Measurements from ENCODE around the gene NPHP1.
"Not testable (repeated sequence)": the region's sequence is repeated elsewhere in the genome, so short reads cannot be mapped to it uniquely, and the experiment has no call there.

The NPHP1 gene

DNA sequence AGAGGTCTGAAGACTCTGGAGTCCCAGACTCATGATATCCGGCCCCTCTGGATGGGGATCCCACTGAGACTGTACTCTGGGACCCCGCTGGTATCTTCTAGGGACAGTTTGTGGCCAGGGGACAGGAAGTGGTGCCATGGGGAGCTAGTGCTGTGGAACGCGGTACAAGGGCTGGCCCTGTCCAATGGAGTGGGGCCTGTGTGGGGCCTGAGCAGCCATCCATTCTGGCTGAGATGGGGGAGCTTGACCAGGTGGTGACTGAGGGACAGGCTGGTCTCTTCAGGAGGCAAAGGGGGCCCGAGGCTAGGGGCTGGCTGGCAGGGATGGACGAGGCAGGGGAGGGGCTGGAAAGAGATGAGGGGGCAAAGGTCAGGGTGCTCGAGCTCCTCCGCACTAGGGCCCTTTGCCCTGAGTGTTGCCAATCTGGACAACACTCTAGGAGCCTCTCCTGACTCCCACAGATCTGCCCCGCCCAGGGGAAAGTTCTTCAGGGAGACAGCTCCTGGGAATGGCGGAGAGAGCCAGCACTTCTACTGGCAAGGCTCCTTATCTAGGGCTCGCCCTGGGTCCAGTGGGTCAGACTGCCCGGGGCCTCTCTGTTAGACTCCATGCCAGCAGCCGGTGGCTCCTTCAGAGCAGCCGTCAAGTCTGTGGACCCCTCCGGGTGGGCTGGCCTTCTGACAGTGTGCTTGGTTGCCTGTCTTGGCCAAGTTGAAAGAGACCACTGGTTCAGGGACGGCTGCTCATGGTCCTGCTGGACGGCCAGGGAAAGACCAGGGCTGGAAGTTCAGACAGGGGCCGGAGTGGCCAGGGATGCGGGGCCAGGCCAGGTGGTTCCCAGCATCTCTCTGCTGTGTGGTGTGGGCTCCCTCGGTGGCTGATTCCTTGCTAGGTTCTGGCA is 101.5 kb downstream of the NPHP1 start:
- no peak for DNase-seq

DNA sequence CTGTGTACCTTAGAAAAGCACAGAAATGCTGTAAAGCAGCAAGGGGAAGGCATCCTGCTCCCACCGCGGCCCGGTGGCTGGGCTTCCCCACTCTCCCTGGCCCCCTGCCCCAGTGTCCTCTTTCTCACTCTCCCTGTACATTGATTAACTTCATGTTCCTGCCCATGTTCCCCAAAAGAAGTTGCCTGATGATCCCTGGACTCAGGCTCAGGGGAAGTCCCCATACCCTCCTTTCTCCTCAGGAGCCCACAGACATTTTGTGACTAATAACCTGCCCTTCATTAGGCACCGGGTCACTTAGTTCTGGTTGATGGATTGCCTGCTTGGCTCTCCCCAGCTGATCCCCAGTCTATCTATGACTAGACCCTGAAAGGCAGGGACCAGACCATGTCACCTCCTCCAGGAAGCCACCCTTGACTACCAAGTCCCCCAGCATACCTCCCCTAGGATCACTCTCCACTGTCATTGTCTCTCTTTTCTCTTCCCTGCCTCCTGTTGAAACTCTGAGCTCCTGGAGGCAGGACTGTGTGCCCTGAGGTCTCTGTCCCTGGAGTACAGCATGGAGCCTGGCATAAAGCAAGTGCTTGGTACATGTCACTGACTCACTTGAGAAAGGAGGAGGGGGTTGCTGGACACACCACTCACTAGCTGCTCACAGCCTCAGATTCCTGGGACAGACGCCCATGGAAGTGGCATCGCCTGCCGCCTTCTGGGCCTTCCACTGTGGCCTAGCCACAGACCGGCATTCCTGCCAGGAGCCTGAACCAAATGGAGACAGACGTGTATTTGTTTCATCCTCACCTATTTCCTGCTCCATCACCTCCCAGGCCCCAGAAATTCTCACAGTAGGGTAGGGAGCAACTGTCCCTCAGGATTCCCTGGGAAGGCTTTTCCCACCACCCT is 102.7 kb downstream of the NPHP1 start:
- no peak for DNase-seq

DNA sequence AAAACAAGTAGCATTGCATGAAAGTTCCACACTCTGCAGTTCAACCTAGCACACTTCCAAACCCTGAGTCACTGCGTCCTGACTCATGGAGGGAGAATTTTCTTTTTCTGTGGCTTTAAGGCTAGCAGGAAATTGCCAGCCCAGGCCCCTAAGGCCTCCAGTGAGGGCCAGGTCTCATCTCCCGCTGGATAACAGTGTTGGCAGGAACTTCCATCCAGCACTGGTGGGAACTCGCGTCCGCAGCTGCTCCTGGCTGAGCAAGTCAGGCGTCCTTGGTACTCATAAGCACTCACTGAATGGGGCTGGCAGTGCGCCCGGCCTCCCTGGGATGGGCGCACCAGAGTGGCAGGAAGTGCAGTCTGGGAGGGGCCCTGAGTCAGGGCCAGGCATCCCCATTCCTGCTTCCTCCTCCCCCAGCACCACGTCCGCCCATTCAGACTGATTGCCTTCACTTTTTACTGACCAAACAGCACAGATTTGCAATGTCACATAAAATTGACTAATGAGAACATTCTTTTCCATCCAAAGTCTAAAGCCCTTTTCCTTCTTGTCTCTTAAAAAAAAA is 103.5 kb downstream of the NPHP1 start:
- peak; percentile 52 to 53 for DNase-seq

GRCh38 chr2:110100880-110101279 is 103.9 kb downstream of the NPHP1 start:
- not testable (repeated sequence) for DNase-seq

- no peak for DNase-seq
Measured at GRCh38 chr2:110100480-110100879, 104.3 kb downstream of the NPHP1 start.

DNA sequence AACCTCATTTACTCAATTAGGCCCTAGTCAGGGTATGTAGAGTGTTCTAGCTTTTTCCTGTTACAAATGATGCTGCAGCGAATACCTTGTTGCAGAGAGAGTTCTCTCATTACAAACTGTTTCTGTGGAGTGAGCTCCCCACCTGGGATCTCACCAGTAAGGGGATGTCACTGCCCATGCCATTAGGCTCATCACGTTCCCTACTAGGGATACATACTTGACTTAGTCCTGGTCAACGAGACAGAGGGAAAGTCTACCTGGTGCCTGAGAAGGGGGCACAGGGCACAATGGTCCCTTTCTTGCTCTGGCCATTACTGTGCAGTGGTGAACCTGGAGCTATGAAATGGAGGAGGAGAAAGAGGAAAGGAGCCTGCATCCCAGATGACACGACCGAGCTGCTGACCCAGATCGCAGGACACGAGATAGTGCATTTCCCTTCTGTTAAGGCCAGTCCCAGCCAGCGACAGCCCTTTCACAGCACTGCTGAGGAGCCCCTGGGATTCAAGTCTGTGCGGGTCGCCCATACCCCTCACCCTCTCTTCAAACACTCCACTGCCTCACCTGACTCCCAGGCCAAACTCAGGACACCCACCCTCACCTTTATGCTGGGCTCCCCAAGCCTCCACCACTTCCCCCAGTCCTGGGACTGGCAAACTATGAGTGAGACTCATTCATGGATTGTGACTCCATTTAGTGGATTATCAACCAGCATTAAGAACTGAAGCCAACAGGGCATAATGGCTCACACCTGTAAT is 105.2 kb downstream of the NPHP1 start:
- no peak for DNase-seq

DNA sequence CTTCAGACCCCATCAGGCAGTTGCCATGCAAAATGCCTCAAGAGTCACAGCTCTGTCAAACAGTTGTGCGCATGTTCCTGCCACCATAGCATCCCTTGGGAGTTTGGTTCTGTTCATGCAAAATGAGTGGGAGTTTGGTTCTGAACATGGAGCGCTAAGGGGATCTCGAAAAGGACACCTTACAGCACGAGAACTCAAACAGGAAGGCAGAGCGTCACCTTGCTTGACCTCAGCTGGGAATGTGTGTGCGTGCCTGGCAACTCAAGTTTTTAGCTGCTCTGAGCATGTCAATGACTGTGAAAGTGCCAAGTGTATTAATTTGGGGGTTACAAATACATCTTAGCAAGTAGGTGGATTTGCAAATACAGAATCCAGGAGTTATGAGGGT is 105.8 kb downstream of the NPHP1 start:
- DNase-seq: no peak

- no peak for DNase-seq
Measured at GRCh38 chr2:110097506-110098220, 107.2 kb downstream of the NPHP1 start.

DNA sequence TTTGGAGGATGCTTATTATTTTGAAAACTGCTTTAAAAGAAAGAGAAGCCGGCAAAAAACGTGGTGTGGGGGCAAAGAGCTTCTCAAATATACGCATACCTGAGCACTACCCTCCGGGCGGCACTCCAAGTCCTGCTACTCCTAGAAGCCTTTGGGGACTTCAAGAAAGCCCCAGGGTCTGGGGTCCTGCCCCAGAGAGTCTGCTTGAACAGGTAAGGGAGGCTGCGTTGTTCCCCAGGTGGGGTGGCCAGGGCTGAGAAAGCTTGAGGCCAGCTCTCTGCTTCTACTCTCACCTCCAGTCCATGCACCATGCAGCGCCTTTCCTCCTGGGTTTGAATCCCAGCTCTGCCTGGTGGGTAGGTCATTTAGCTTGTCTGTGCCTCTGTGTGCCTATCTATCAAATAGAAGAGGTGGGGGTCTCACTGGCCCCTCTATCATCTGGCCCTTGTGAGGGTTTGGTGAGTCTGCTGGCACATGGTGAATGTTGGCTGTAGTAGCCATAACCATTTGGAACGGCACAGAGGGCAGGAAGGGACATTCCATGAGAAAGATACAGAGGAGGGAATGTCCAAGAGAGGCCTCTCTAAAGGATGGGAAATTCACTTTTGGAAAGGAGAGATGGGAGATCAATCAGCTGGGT is 108.7 kb downstream of the NPHP1 start:
- no peak for DNase-seq

GRCh38 chr2:110094884-110095534 is 109.8 kb downstream of the NPHP1 start:
- not testable (repeated sequence) for DNase-seq

GRCh38 chr2:110093924-110094323 is 110.9 kb downstream of the NPHP1 start:
- DNase-seq: not testable (repeated sequence)

- DNase-seq: not testable (repeated sequence)
Measured at GRCh38 chr2:110090164-110090563, 114.6 kb downstream of the NPHP1 start.

DNA sequence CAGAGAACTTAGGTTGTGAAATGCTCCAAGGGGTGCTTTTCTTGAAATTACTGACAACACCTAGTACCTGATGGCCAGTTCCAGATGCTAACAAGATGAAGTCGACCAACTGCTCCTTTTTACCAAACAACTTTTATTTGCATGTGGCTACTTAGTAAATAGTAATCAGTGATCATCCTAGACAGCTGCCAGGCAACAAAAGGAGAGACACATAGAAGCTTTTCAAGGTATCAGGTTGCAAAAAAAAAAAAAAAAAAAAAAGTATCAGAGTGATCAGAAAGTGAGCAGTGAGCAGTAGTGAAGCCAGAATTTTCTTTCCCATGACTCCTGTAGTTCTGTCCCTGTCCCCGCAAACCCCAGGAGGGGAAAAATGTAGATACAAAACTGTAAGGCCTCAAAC is 121.1 kb downstream of the NPHP1 start:
- DNase-seq: not testable (repeated sequence)

- DNase-seq: not testable (repeated sequence)
Measured at GRCh38 chr2:110083162-110083561, 121.7 kb downstream of the NPHP1 start.

GRCh38 chr2:110078104-110078503 is 126.7 kb downstream of the NPHP1 start:
- not testable (repeated sequence) for DNase-seq

DNA sequence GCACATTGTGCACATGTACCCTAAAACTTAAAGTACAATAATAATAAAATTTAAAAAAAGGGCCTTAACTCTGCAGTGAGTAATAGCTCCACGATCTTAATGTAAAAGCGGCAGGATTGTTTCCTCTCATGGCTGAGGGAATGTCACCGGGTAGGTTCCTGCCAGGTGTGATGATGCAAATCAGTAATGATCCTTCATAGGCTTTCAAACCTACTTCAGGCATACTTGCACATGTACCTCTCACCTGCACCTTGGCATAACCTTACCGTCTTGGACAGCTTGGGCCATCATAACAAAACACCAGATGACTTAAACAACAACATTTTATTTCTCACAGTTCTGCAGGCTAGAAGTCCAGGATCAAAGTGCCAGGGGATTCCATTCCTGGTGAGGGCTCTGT is 128.9 kb downstream of the NPHP1 start:
- not testable (repeated sequence) for DNase-seq

Data from NCI-H187 (cell line).